ENCODE measurements around the gene HLA-DOB.

- TF ChIP-seq, protein P1, sequence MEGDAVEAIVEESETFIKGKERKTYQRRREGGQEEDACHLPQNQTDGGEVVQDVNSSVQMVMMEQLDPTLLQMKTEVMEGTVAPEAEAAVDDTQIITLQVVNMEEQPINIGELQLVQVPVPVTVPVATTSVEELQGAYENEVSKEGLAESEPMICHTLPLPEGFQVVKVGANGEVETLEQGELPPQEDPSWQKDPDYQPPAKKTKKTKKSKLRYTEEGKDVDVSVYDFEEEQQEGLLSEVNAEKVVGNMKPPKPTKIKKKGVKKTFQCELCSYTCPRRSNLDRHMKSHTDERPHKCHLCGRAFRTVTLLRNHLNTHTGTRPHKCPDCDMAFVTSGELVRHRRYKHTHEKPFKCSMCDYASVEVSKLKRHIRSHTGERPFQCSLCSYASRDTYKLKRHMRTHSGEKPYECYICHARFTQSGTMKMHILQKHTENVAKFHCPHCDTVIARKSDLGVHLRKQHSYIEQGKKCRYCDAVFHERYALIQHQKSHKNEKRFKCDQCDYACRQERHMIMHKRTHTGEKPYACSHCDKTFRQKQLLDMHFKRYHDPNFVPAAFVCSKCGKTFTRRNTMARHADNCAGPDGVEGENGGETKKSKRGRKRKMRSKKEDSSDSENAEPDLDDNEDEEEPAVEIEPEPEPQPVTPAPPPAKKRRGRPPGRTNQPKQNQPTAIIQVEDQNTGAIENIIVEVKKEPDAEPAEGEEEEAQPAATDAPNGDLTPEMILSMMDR (IDR thresholded peaks at IDR 0.05): peak; percentile 59 to 92 (median 86)
- TF ChIP-seq POLR2A (IDR thresholded peaks at IDR 0.05): peak; percentile 63 to 93
Observed at GRCh38 chr6:32853541-32854375, 37.0 kb upstream of the HLA-DOB start, which contains the start of the genes PSMB9 and TAP1.

Data from heart left ventricle (tissue), 13 donors.